AG20443 (cell line): Measurements from ENCODE around the gene CYB561D1.

Experiments
- DNase-seq: peaks from one replicate; pipeline ENCODE4 v3.0.0; 2012; ENCODE audit warnings: low spot score, mixed read lengths

CYB561D1 gene

DNA sequence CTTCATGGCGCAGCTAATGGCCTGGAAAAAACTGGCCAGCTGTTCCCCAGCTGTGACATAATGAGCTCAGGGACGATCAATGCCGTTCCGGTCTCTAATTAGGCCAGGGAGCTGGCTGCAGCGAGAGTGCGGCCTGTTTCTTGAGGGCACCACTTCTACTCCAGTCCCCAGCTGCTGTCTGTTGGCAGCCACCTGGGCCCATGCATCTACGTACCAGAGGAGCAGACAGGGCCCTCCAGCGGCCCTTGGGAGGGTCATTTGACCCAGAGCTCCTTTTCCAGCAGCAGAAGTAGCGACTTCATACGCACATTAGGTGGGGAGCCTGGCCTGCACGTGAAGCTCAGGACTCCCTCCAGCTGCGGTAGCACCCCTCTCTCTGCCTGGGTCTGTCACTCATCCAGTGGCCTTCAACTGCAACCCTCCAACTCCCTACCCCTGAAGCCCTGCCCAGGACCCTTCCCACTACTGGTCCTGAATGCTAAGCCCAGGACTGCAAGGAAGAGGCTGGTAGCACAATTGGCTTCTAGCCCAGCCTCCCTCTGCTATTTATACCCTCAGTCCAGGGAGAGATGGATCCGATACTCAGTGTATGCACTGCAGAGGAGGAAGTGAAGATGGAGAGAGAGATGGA, 36.7 kb downstream of the CYB561D1 start:
- no peak for DNase-seq

DNA sequence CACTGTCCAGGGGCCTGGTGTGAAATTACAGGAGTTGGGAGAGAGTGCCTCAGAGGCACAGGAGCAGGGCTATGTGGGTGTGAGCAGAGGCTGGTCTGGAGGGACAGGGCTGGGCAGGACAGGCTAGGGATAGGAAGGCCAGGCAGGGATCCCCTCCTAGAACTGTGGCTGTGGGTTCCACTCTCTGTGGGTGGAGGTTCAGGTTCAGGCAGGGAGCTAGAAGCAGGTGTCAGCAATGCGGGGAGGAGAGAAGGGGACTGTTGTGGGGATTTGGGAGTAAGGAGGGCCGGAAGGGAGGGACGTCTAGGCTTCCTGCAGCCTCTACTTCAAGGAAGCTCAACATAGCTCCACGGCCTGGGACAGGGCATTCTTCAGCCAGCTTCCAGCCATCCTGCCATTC, 37.5 kb downstream of the CYB561D1 start:
- DNase-seq = no peak

- no peak for DNase-seq
These were observed 38.0 kb downstream of the CYB561D1 start for GRCh38 chr1:109531826-109532364.

DNA sequence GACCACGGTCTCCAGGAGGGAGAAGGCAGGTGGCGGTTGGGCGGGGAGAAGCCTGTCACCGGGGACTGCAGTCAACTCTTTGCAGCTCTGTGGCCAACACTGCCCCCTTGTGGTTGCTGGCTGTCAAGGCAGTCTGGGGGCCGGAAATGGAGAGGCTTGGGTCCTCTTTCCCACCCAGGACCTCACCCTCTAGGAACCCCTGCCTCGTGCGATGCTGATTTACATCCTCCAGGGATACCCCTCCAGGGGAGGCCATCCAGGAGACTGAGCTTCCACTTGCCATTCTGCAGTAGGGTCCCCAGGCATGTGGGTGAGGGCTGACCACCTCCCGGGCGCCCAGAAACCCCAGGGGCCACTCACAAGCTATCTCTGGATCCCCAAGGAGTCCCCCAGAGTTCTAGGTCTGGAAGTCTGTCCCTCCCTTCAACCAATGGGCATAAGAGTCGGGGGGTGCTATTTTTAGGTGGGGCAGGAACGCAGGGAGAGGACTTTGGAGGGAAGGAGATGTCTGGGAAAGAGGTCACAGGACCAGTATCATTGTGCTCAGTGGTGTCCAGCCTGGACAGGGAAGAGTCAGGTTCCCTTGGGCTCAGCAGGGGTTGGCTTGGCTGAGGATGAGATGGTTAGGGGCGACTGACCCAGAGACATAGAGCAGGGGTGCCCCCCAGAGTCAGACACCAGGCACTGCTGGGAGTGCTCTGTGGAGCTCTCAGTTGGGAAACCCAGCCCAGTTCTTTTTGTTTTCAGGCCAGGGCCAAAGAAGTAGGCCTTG, 38.7 kb downstream of the CYB561D1 start:
- peak; percentile 89 for DNase-seq

GRCh38 chr1:109534307-109534858, 40.5 kb downstream of the CYB561D1 start:
- no peak for DNase-seq

- DNase-seq = no peak
These were observed 41.6 kb downstream of the CYB561D1 start for GRCh38 chr1:109535481-109535880.

DNA sequence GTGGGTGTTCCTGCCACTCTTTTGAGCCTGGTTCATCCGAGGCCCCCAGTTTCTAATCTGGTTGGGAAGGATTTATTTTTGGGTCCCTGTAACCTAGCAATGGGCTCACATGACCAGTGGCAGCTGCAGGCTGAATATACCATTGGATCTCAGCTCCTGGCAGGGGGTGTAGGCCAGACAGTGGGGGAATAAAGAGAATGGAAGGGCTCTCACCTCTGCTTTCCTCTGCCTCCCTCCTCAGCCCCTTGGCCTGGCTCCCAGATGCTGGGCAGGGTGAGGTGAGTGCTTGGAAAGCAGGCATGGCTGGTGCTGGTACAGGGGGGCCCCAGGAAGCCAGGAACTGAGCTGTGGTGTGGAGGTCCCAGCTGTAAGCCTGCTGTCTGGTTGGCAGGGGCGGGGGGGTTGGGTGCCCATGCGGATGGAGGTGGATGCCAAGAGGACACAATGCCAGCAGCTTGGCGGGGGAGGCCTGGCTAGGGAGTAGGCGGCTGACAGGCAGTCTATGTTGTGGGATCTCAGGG, 42.1 kb downstream of the CYB561D1 start:
- no peak for DNase-seq

GRCh38 chr1:109537450-109538178, 43.7 kb downstream of the CYB561D1 start:
- DNase-seq = no peak

GRCh38 chr1:109538827-109539555, 45.1 kb downstream of the CYB561D1 start:
- DNase-seq = no peak

- DNase-seq = no peak
These were observed 45.8 kb downstream of the CYB561D1 start, which contains the start of gene GPR61 for GRCh38 chr1:109539676-109540075. TSS of gene GPR61 (plus strand) at chr1:109539872. CDS start at chr1:109543023, 3,151 bp downstream.

GRCh38 chr1:109541102-109541501, 47.2 kb downstream of the CYB561D1 start:
- no peak for DNase-seq

DNA sequence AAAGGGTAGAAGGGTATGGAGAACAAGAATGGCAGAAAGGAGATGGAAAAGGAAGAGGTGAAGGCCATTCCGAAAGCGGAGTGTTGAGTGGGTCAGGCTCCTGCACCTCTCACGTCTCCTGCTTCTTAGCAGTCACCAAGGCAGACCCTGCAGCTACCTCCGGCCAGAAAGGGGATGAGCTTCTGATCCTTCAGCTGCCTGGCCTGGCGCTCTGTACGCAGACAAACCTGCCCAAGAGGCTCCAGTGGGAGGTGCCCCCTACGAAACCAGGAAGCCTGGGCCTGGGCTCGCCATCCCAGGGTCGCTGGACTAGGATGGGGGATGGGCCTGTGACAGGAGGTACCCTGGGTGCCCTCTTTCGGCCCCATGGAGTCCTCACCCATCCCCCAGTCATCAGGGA, 48.8 kb downstream of the CYB561D1 start:
- DNase-seq = no peak

- DNase-seq = no peak
These were observed 49.5 kb downstream of the CYB561D1 start for GRCh38 chr1:109543283-109543987.

DNA sequence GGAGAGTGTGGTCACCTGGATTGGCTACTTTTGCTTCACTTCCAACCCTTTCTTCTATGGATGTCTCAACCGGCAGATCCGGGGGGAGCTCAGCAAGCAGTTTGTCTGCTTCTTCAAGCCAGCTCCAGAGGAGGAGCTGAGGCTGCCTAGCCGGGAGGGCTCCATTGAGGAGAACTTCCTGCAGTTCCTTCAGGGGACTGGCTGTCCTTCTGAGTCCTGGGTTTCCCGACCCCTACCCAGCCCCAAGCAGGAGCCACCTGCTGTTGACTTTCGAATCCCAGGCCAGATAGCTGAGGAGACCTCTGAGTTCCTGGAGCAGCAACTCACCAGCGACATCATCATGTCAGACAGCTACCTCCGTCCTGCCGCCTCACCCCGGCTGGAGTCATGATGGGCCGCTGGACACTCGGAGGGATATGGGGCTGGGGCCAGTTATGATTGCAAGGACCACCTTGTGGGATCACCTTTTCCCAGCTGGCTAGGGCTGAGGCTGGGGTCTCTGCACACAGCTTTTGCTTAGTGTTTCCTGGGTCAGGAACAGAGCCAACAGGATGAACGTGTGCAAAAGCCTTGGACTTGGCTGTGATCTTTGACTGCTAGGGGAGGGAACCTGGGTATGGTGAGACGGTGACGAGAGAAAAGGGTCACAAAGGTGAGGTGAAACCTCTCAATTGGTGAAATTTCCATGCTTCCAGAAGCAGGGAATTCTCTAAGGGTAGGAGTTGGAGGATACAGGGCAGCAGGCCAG, 50.3 kb downstream of the CYB561D1 start:
- no peak for DNase-seq

DNA sequence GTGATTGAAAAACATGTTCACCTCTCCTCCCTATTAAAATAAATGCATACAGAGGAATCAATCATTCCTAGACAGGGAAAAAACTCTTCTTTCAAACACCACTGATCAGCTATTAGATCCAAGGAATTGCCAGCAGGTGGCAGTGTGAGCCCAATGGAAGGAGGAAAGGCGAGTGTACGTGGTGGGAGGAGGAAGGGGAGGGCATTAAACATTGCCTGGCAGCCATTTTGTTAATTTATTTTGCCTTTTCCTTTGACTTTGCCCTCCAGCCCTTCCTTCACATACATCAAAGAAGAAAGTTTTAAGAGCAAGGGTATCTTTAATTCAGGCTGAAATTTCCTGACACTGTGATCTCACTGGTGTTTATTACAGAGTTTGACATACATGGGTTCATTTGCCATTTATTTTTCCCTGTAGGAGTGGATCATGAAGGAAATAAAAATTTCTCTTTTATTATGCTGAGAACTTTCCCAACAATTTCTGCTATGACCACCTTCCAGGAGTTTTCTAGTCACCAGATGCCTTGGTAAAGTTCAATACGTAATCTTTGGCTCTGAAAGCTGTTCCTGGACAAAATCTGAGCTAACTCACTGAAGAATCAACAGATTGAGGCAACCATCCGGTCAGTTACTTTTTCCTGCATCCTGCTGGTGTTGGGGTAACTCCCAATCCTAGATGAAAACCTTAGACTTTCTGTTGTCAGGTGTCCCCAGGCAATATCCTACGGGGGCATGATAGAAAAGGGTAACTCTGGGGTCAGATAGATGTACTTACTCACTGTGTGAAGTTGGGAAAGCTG, 52.6 kb downstream of the CYB561D1 start:
- peak; percentile 93 for DNase-seq

- DNase-seq = peak; percentile 35
These were observed 53.8 kb downstream of the CYB561D1 start for GRCh38 chr1:109547463-109548320.

DNA sequence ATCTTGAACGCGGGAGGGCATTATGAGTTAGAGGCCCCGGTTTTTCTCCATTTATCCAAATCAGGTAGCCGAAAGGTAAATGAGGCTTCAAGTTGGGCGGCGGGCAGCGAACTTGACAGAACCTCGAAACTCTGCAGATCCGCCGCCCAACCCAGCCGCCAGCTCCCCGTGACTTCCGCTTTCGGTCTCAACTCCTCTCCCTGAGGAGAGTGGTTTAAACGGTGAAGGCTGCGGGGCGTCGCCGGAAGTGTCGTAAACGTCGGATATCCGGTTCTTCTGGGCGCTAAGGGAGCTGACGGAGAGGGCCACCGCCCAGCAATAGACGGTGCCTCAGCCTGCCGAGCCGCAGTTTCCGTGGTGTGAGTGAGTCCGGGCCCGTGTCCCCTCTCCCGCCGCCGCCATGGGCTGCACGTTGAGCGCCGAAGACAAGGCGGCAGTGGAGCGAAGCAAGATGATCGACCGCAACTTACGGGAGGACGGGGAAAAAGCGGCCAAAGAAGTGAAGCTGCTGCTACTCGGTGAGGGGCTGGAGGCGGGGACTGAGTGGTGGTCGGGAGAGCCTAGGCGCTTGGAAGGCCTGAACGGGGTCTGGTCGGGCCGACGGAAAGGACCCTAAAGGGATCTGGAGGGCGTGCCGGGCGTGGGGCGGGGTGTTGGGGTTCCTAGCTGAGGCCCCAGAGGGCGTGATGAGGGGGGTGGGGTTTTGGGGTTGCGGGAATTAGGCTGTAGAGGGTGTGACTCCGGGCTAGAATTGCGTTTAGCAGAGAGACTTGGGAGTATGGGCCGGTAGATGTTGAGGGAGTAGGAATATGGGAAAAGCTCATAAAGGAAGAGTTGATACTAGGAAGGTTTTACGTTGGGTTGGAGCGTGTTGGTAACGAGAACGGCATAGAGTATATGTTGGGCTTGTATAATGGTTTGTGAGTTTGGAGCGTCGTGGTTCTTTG, 54.7 kb downstream of the CYB561D1 start, which contains the start of gene GNAI3:
Gene GNAI3, plus strand, starts transcription at position 295 of the 947 bp plus-strand sequence. Its CDS starts 106 bp downstream, at position 401.
- peak; percentile 96 for DNase-seq
